Measurements from ENCODE around the gene TFDP1. TPM values are rescaled to one million over a fixed set of nuclear protein-coding genes. Genes with fewer than 3 reads are reported as not detected.

Gene TFDP1
- total RNA-seq, 1 experiment from 2014 or later: 107 TPM

DNA sequence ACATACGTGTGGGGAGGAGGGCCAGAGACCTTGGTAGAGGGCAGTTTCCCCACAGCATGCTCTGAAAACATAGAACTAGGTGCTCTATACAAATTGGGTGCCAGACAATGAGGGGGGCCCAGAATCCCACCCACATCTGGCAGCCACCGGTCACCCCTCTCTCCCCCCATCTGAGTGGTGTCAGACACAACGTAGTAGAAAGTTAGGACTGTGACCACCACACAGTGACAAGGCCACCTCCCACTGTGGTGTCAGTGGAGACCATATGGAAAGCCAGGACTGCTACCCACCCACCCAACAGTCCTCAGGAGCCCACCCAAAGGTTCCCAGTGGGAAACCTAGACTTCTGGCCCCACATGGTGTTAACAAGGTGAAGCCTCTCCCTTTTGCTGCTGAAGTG lies 75.5 kb downstream of the TFDP1 start:
- Histone ChIP-seq H2AFZ (no peak overlapping the region), H3K4me3 (no peak overlapping the region), H3K4me1 (replicated peaks; ENCODE audit: insufficient read depth) (no peaks in the 10 kb centered on the region), H3K4me2 (no peak overlapping the region), H3K27ac (no peak overlapping the region), H3K27me3 (ENCODE audit: insufficient read depth, low read depth) (peaks cover 62% of the 10 kb centered on the region), H3K79me2 (ENCODE audit: low read depth) (no peaks in the 10 kb centered on the region), H4K20me1 (ENCODE audit: insufficient read depth) (no peaks in the 10 kb centered on the region), H3K9me3 (ENCODE audit: insufficient read depth, low read depth) (peaks cover 7% of the 10 kb centered on the region; the same call in 1 of the 2 replicates), H3F3A (ENCODE audit: insufficient read depth, low read depth) (no peaks in the 10 kb centered on the region), H3K9me2 (ENCODE audit: insufficient read depth) (no peaks in the 10 kb centered on the region), H3K36me3 (ENCODE audit: low read depth) (no peaks in the 10 kb centered on the region)
- intact Hi-C loops (cut with micrococcal nuclease; ENCODE audit: unreplicated experiment): no loop called here
- TF ChIP-seq CTCF (conservative IDR thresholded peaks at IDR 0.05): no peak
- BruUV-seq (replicated peaks): no TSS peak
- DNase-seq: no peak
- CTCF ChIA-PET: no interaction called here
- POLR2A ChIA-PET (ENCODE audit: unreplicated experiment): no interaction called here

GRCh38 chr13:113661509-113661908 lies 77.0 kb downstream of the TFDP1 start:
- Histone ChIP-seq H3K4me2 (no peak overlapping the region), H3K4me1 (replicated peaks; ENCODE audit: insufficient read depth) (no peaks in the 10 kb centered on the region), H3K36me3 (ENCODE audit: low read depth) (no peaks in the 10 kb centered on the region), H2AFZ (no peak overlapping the region), H3F3A (ENCODE audit: insufficient read depth, low read depth) (no peaks in the 10 kb centered on the region), H3K79me2 (ENCODE audit: low read depth) (no peaks in the 10 kb centered on the region), H4K20me1 (ENCODE audit: insufficient read depth) (no peaks in the 10 kb centered on the region), H3K27ac (no peak overlapping the region), H3K4me3 (no peak overlapping the region), H3K27me3 (ENCODE audit: insufficient read depth, low read depth) (peaks cover 71% of the 10 kb centered on the region), H3K9me3 (ENCODE audit: insufficient read depth, low read depth) (peaks cover 7% of the 10 kb centered on the region; the same call in 1 of the 2 replicates), H3K9me2 (ENCODE audit: insufficient read depth) (no peaks in the 10 kb centered on the region)
- POLR2A ChIA-PET (ENCODE audit: unreplicated experiment): no interaction called here
- intact Hi-C loops (cut with micrococcal nuclease; ENCODE audit: unreplicated experiment): no loop called here
- no TSS peak for BruUV-seq (replicated peaks)
- TF ChIP-seq EZH2 (IDR thresholded peaks at IDR 0.05; ENCODE audit: low read depth) (no peak), CTCF (conservative IDR thresholded peaks at IDR 0.05) (no peak)
- CTCF ChIA-PET: no interaction called here
- DNase-seq: no peak

GRCh38 chr13:113663934-113664333 lies 79.4 kb downstream of the TFDP1 start:
- ChIA-PET POLR2A (ENCODE audit: unreplicated experiment) (no interaction called here), CTCF (no interaction called here)
- Histone ChIP-seq H3F3A (ENCODE audit: insufficient read depth, low read depth) (no peaks in the 10 kb centered on the region), H2AFZ (no peak overlapping the region), H3K27ac (no peak overlapping the region), H3K36me3 (ENCODE audit: low read depth) (no peaks in the 10 kb centered on the region), H3K9me3 (ENCODE audit: insufficient read depth, low read depth) (peaks cover 7% of the 10 kb centered on the region; the same call in 1 of the 2 replicates), H3K79me2 (ENCODE audit: low read depth) (no peaks in the 10 kb centered on the region), H3K27me3 (ENCODE audit: insufficient read depth, low read depth) (peaks cover 89% of the 10 kb centered on the region), H3K4me3 (no peak overlapping the region), H3K9me2 (ENCODE audit: insufficient read depth) (no peaks in the 10 kb centered on the region), H3K4me2 (no peak overlapping the region), H4K20me1 (ENCODE audit: insufficient read depth) (no peaks in the 10 kb centered on the region), H3K4me1 (replicated peaks; ENCODE audit: insufficient read depth) (no peaks in the 10 kb centered on the region)
- intact Hi-C loops (cut with micrococcal nuclease; ENCODE audit: unreplicated experiment): no loop called here
- no TSS peak for BruUV-seq (replicated peaks)
- DNase-seq: no peak
- TF ChIP-seq EZH2 (IDR thresholded peaks at IDR 0.05; ENCODE audit: low read depth): no peak
- no peak for TF ChIP-seq CTCF (conservative IDR thresholded peaks at IDR 0.05)
